Adrenal gland (tissue), 12 donors: ENCODE results near the gene TTYH2. TPM values are rescaled to one million over a fixed set of nuclear protein-coding genes. Genes with fewer than 3 reads are reported as not detected.

Experiments
- DNase-seq, 7 donors: peaks; one replicate each; pipeline ENCODE4 v3.0.0-alpha.2; 2019 to 2020
- H3K27ac ChIP-seq, 5 donors: fragments of 200-600 bp; sonication (generic) in 4 of 5; 1 replicate in 3 of 5; 2 replicates in 2 of 5; pipeline versions ENCODE4 v1.5.1 to v1.8.0; 2016 to 2020; ENCODE audit warnings: mild to moderate bottlenecking in 1 of 5
- H3K27me3 ChIP-seq: fragments of 200-600 bp; 2 replicates; pipeline ENCODE4 v1.8.0; 2021
- H3K36me3 ChIP-seq, 2 donors: fragments of 200-600 bp; replicated peaks in 1 of 2; 1 replicate in 1 of 2; 2 replicates in 1 of 2; pipeline versions ENCODE4 v1.5.1 to v1.8.0; 2018 to 2022
- H3K4me1 ChIP-seq, 2 donors: fragments of 200-600 bp; replicated peaks in 1 of 2; 1 replicate in 1 of 2; 2 replicates in 1 of 2; pipeline versions ENCODE4 v1.5.1 to v1.8.0; 2018 to 2021
- H3K4me3 ChIP-seq, 4 donors: fragments of 200-600 bp; sonication (generic) in 3 of 4; one replicate each; pipeline ENCODE4 v1.5.1; 2016 to 2018
- H3K9me3 ChIP-seq, 3 donors: fragments of 200-600 bp; sonication (generic) in 1 of 3; replicated peaks in 1 of 3; 1 replicate in 2 of 3; 2 replicates in 1 of 3; pipeline versions ENCODE4 v1.5.1 to v1.8.0; 2016 to 2021
- CTCF ChIP-seq, 6 experiments: fragments of 450-650 bp in 4 of 6; fragments of 200-600 bp in 2 of 6; sonication (generic) in 1 of 6; IDR thresholded peaks; 1 replicate in 5 of 6; 2 replicates in 1 of 6; pipeline versions ENCODE4 v1.5.1 to v1.8.0; 2016 to 2021; ENCODE audit warnings: antibody characterized with exemption in 6 of 6, mild to moderate bottlenecking in 2 of 6, moderate library complexity in 1 of 6
- POLR2A ChIP-seq, 2 donors: fragments of 450-650 bp; IDR thresholded peaks; one replicate each; pipeline ENCODE4 v1.6.1; 2017; ENCODE audit warnings: antibody characterized with exemption in 2 of 2, mild to moderate bottlenecking in 2 of 2, moderate library complexity in 1 of 2
- WGBS, 4 donors: extraction: QIAGEN DNeasy Blood & Tissue Kit in 2 of 4; methylation state at CpG; one replicate each; pipeline versions ENCODE4 v1.1.5 to v1.1.7; 2013 to 2017; 5-methylcytosine and 5-hydroxymethylcytosine counted together
- intact Hi-C, 2 donors: fragments of 100-400 bp; cut with DNase I; formaldehyde crosslinking; loops; one replicate each; pipeline versions ENCODE4 v1.14.1 to v1.15.0; 2022 to 2023
- polyA plus RNA-seq, 3 donors: library from polyadenylated mRNA; stranded (reverse); fragments of 200-250 nt in 2 of 3; fragments of 350-450 nt in 1 of 3; fragmentation: Illumina TruSeq in 1 of 3; extraction: RNeasy Lipid Tissue Mini Kit (QIAGEN cat#74804) in 1 of 3; gene quantifications; one replicate each; pipeline ENCODE4 v1.2.3, GENCODE V29; 2013 to 2014
- total RNA-seq, 9 donors: library from RNA; depleted of rRNA in 4 of 9; stranded (reverse); fragments of >200 nt in 4 of 9; fragments of 120-200 nt in 1 of 9; fragmentation: NEBNext Ultra II Directional in 1 of 9; extraction: Animal tissue kit (Norgen Biotek cat#: 25700) in 1 of 9; gene quantifications; one replicate each; pipeline versions ENCODE4 v1.1.0 to v1.2.4, GENCODE V29; 2013 to 2023
- donor health status: healthy with polysubstance abuse.
- donor health status: Bipolar disorder and iron deficiency.
- donor health status: DM: yes; HTN: yes; CAD: no.
- donor health status: DM: no; HTN: no; CAD: no.
- donor health status: DM: no; HTN: no; CAD: no.
- donor health status: DM: yes; HTN: yes; CAD: no.

TTYH2 gene
- total and polyA plus RNA-seq, 12 donors = 2.9 to 40.5 (median 7.8) TPM

GRCh38 chr17:74228306-74228978 lies 15.1 kb downstream of the TTYH2 start:
- Histone ChIP-seq H3K9me3 (no peaks in the 10 kb centered on the region), H3K4me1 (no peaks in the 10 kb centered on the region), H3K36me3 (no peaks in the 10 kb centered on the region), H3K4me3 (no peak overlapping the region), H3K27ac (no peak overlapping the region), H3K27me3 (no peaks in the 10 kb centered on the region)
- TF ChIP-seq CTCF (IDR thresholded peaks at IDR 0.05) = no peak
- TF ChIP-seq POLR2A (IDR thresholded peaks at IDR 0.05) = no peak
- WGBS, 4 donors = 87 to 100% (median 92%) methylated on average over 5 of the region's 5 CpGs
- no peak for DNase-seq
- intact Hi-C loops = no loop called here

- 80 to 97% (median 96%) methylated on average over 1 to 16 of the region's 16 CpGs for WGBS, 4 donors
- no peaks in the 10 kb centered on the region for H3K27me3 ChIP-seq
- no peak overlapping the region for H3K4me3 ChIP-seq
- no peaks in the 10 kb centered on the region for H3K36me3 ChIP-seq
- DNase-seq = no peak
- H3K27ac ChIP-seq = no peak overlapping the region
- peaks cover 0 to 3% of the 10 kb centered on the region in 2 donors for H3K4me1 ChIP-seq
- no peaks in the 10 kb centered on the region for H3K9me3 ChIP-seq
- intact Hi-C loops = no loop called here
- TF ChIP-seq CTCF (IDR thresholded peaks at IDR 0.05) (no peak), POLR2A (IDR thresholded peaks at IDR 0.05) (no peak)
Measured at GRCh38 chr17:74230896-74231295, 17.5 kb downstream of the TTYH2 start.

- TF ChIP-seq CTCF (IDR thresholded peaks at IDR 0.05) = no peak
- no peak for TF ChIP-seq POLR2A (IDR thresholded peaks at IDR 0.05)
- Histone ChIP-seq H3K9me3 (no peaks in the 10 kb centered on the region), H3K27me3 (no peaks in the 10 kb centered on the region), H3K27ac (peak overlapping the region in 1 of 5 donors; percentile 55), H3K4me1 (peaks cover 0 to 4% of the 10 kb centered on the region in 2 donors), H3K36me3 (no peaks in the 10 kb centered on the region), H3K4me3 (no peak overlapping the region)
- WGBS, 4 donors = 52 to 78% (median 76%) methylated on average over 6 to 17 of the region's 17 CpGs
- DNase-seq = peak in 4 of 7 donors; percentile 51 to 59 (median 56)
- intact Hi-C loops = no loop called here
Measured at GRCh38 chr17:74231928-74232907, 18.8 kb downstream of the TTYH2 start.

GRCh38 chr17:74233937-74234336 lies 20.6 kb downstream of the TTYH2 start:
- Histone ChIP-seq H3K4me1 (peaks cover 0 to 4% of the 10 kb centered on the region in 2 donors), H3K27ac (no peak overlapping the region)
- intact Hi-C loops = no loop called here

More at GRCh38 chr17:74233937-74234336, 20.6 kb downstream of the TTYH2 start:
- Histone ChIP-seq H3K36me3 (no peaks in the 10 kb centered on the region), H3K27me3 (no peaks in the 10 kb centered on the region), H3K4me3 (no peak overlapping the region), H3K9me3 (no peaks in the 10 kb centered on the region)
- DNase-seq = no peak
- TF ChIP-seq POLR2A (IDR thresholded peaks at IDR 0.05) (no peak), CTCF (IDR thresholded peaks at IDR 0.05) (no peak)
- WGBS, 4 donors = 85 to 97% (median 95%) methylated on average over 4 to 8 of the region's 8 CpGs
